Pancreas (tissue), 10 donors: Measurements from ENCODE around the gene DEAF1. TPM values are rescaled to one million over a fixed set of nuclear protein-coding genes. Genes with fewer than 3 reads are reported as not detected.

Experiments
- ATAC-seq, 4 donors: fragments of 200-7000 bp; cut with Tn5 transposase; one replicate each; pipeline versions ENCODE4 v1.8.0 to v1.9.1; 2020; ENCODE audit warnings: mild to moderate bottlenecking in 4 of 4, moderate library complexity in 4 of 4
- DNase-seq, 6 donors: peaks; one replicate each; pipeline ENCODE4 v3.0.0-alpha.2; 2020
- FAIRE-seq: peaks from 2 replicates; lab custom pipeline; 2012; peaks lifted over from hg19 to GRCh38; lab: Jason Lieb, UNC
- H3K27ac ChIP-seq, 4 donors: fragments of 200-600 bp; sonication (generic); 1 replicate in 3 of 4; 2 replicates in 1 of 4; pipeline versions ENCODE4 v1.5.0 to v1.8.0; 2020
- H3K27me3 ChIP-seq, 4 donors: fragments of 200-600 bp; one replicate each; pipeline ENCODE4 v1.8.0; 2021
- H3K36me3 ChIP-seq, 3 donors: fragments of 200-600 bp; sonication (generic) in 1 of 3; one replicate each; pipeline versions ENCODE4 v1.5.0 to v1.8.0; 2020 to 2021
- H3K4me1 ChIP-seq, 3 donors: fragments of 200-600 bp; one replicate each; pipeline ENCODE4 v1.8.0; 2021
- H3K4me3 ChIP-seq, 4 donors: fragments of 200-600 bp; sonication (generic) in 2 of 4; one replicate each; pipeline versions ENCODE4 v1.5.0 to v1.8.0; 2020 to 2021
- H3K9me3 ChIP-seq, 4 donors: fragments of 200-600 bp; one replicate each; pipeline ENCODE4 v1.8.0; 2021
- WGBS, 2 donors: extraction: QIAGEN DNeasy Blood & Tissue Kit; methylation state at CpG; one replicate each; pipeline ENCODE4 v1.1.7; 2013; 5-methylcytosine and 5-hydroxymethylcytosine counted together
- intact Hi-C, 3 donors: fragments of 100-400 bp; cut with DNase I; formaldehyde crosslinking; loops; one replicate each; pipeline versions ENCODE4 v1.11.1 to v1.14.2; 2022
- polyA plus RNA-seq, 2 donors: library from polyadenylated mRNA; stranded (reverse); fragments of 200-250 nt; gene quantifications; one replicate each; pipeline ENCODE4 v1.2.3, GENCODE V29; 2013
- total RNA-seq, 6 donors: library from RNA; stranded (reverse); fragmentation: NEBNext Ultra II Directional in 4 of 6; extraction: Animal tissue kit (Norgen Biotek cat#: 25700) in 4 of 6; gene quantifications; one replicate each; pipeline versions ENCODE4 v1.2.1 to v1.2.4, GENCODE V29; 2021 to 2023
- TF ChIP-seq, protein P1 (sequence below), 4 donors: fragments of 200-600 bp; sonication (generic) in 3 of 4; IDR thresholded peaks; one replicate each; pipeline versions ENCODE4 v1.5.0 to v1.8.0; 2021; ENCODE audit warnings: antibody characterized with exemption in 4 of 4
- donor health status: healthy with polysubstance abuse.
- donor health status: DM: no; HTN: no; CAD: no; lungs with moderate emphysema.
- donor health status: DM: no; HTN: no; CAD: no.
- donor health status: control.
- donor health status: control.
- donor health status: Bipolar disorder and iron deficiency.
- donor health status: DM: yes; HTN: yes; CAD: no.
- donor health status: DM: no; HTN: no; CAD: no.
- donor health status: DM: no; HTN: no; CAD: no.
- donor health status: DM: yes; HTN: yes; CAD: no.

Gene DEAF1
- total and polyA plus RNA-seq, 8 donors: 15.9 to 33.8 (median 21.0) TPM

DNA sequence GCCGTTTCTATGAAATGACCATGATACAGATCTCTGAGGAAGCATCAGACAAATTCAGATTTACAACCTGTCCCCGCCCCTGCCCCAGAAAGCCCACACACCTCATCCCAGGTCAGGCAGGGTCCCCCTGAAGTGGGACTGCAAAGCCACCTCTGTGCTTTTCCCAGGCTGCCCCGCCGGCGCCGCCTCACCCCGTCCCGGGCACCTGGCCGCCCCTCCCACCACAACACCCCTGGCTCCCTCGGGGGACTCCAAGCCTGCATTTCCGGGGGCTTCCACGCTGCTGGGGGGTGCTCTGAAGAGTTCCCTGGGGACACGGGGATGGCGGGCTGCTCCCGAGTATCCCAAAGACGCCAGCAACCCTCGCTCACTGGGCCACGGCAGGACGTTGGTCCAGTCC is 34.7 kb downstream of the DEAF1 start:
- TF ChIP-seq, protein P1, sequence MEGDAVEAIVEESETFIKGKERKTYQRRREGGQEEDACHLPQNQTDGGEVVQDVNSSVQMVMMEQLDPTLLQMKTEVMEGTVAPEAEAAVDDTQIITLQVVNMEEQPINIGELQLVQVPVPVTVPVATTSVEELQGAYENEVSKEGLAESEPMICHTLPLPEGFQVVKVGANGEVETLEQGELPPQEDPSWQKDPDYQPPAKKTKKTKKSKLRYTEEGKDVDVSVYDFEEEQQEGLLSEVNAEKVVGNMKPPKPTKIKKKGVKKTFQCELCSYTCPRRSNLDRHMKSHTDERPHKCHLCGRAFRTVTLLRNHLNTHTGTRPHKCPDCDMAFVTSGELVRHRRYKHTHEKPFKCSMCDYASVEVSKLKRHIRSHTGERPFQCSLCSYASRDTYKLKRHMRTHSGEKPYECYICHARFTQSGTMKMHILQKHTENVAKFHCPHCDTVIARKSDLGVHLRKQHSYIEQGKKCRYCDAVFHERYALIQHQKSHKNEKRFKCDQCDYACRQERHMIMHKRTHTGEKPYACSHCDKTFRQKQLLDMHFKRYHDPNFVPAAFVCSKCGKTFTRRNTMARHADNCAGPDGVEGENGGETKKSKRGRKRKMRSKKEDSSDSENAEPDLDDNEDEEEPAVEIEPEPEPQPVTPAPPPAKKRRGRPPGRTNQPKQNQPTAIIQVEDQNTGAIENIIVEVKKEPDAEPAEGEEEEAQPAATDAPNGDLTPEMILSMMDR (IDR thresholded peaks at IDR 0.05): no peak
- Histone ChIP-seq H3K4me1 (peaks cover 0 to 3% (median 3%) of the 10 kb centered on the region in 3 donors), H3K9me3 (no peaks in the 10 kb centered on the region), H3K36me3 (peaks cover 0 to 4% (median 0%) of the 10 kb centered on the region in 3 donors), H3K4me3 (no peak overlapping the region), H3K27me3 (no peaks in the 10 kb centered on the region), H3K27ac (no peak overlapping the region)
- 89 to 93% methylated on average over 19 of the region's 19 CpGs for WGBS, 2 donors
- ATAC-seq (no peak), FAIRE-seq (no peak), DNase-seq (no peak)
- intact Hi-C loops: loop anchor here in 2 of 3 donors (5.0 kb wide), 1 partner anchor 62 kb away; no protein-coding TSS in a partner anchor

DNA sequence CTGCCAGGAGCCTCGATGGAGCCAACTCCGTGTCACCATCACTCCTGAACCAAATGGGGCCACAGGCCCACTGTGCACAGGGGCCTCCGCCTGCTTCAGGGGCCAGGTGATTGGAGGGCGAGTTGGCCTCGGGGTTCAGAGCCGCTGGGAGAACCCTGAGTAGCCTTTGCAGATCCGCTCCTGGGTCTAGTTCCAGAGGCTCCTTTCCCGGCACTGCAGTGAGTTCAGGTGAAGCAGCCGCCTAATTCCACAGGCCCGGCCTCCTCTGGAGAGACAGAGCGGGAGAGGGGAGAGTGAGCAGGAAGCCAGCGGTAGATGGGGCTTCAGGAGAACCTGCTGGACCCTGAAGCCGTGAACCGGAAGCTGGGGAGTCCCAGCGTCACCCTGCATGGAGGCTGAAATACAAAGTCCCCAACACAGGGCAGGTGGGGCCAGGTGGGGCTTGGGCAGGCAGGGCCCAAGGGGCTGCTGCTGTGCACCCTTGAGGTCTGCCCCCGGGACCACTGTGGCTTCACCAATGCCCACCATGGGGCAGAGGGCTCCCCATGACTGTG is 35.4 kb downstream of the DEAF1 start:
- FAIRE-seq (no peak), ATAC-seq (no peak), DNase-seq (no peak)
- TF ChIP-seq, protein P1 (IDR thresholded peaks at IDR 0.05): no peak
- 93 to 94% methylated on average over 15 to 16 of the region's 16 CpGs for WGBS, 2 donors
- intact Hi-C loops: loop anchor here in 2 of 3 donors (5.0 kb wide), 1 partner anchor 63 kb away; no protein-coding TSS in a partner anchor
- H3K36me3 ChIP-seq: peaks cover 0 to 4% (median 0%) of the 10 kb centered on the region in 3 donors
- no peaks in the 10 kb centered on the region for H3K9me3 ChIP-seq
- no peaks in the 10 kb centered on the region for H3K27me3 ChIP-seq
- no peak overlapping the region for H3K4me3 ChIP-seq
- H3K27ac ChIP-seq: no peak overlapping the region
- peaks cover 0 to 10% (median 10%) of the 10 kb centered on the region in 3 donors for H3K4me1 ChIP-seq

DNA sequence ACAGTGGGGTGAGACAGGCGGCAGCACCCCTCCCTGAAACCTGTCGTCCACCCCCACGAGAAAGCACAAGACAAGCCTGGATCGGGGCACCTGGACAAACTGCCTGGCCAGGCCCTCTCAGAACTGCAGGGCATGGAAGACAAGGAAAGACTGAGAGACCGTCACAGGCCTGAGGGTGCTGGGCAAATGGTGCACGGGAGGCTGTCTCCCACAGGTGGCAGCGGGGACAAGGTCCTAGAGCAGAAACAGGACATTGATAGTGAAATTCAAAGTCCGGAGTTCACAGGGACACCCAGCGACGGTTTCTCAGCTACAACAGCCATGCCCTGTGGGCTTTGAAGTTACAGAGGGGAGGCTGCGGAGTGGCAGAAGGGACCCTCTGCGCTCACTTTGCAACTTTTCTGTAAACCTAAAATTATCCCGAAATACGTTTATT is 37.3 kb downstream of the DEAF1 start:
- intact Hi-C loops: no loop called here
- Histone ChIP-seq H3K36me3 (peaks cover 0 to 4% (median 0%) of the 10 kb centered on the region in 3 donors), H3K4me3 (no peak overlapping the region), H3K9me3 (no peaks in the 10 kb centered on the region), H3K4me1 (peaks cover 0 to 12% (median 10%) of the 10 kb centered on the region in 3 donors), H3K27me3 (no peaks in the 10 kb centered on the region), H3K27ac (no peak overlapping the region)
- DNase-seq (no peak), ATAC-seq (peak; percentile 29 to 46 (median 44)), FAIRE-seq (no peak)
- 64 to 65% methylated on average over 14 of the region's 14 CpGs for WGBS, 2 donors
- TF ChIP-seq, protein P1 (IDR thresholded peaks at IDR 0.05): no peak

DNA sequence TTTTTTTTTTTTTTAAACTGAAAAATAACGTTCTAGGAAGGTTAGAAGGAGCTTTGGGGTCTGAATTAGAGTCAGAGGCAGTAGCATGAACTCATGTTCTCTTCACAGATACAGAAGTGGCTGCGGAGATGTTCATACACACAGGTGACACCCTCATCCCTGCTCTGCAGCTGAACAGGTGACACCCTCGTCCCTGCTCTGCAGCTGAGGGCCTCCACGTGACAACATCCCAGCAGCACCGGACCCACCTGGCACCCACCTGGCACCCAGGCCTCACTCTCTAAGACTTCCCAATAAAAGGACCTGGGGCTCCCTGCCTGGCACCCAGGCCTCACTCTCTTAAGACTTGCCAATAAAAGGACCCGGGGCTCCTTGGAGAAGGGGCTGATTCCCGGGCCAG is 38.2 kb downstream of the DEAF1 start:
- intact Hi-C loops: no loop called here
- Histone ChIP-seq H3K27me3 (no peaks in the 10 kb centered on the region), H3K4me1 (peaks cover 0 to 12% (median 10%) of the 10 kb centered on the region in 3 donors), H3K9me3 (no peaks in the 10 kb centered on the region), H3K36me3 (peaks cover 0 to 4% (median 0%) of the 10 kb centered on the region in 3 donors), H3K4me3 (no peak overlapping the region), H3K27ac (no peak overlapping the region)
- no peak for FAIRE-seq
- no peak for DNase-seq
- no peak for ATAC-seq
- TF ChIP-seq, protein P1 (IDR thresholded peaks at IDR 0.05): no peak
- 78 to 80% methylated on average over 7 of the region's 7 CpGs for WGBS, 2 donors

DNA sequence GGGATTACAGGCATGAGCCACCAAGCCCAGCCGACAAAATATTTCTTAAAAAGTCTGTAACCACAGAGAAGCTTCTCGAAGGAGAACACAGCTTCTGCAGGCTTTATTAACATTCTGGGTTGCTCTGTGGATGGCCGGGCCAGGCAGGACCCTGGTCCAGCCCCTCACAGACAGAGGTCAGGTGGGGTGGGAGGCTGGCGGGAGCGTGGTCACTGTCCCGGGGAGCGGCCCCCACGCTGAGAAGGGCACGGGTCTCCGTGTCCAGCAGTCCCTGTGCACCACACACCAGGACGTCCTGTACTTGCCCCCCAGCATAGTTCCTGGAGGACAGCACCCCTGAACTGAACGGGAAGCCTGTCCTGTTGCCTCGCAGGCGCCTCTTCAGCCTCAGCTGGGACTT is 38.6 kb downstream of the DEAF1 start:
- TF ChIP-seq, protein P1 (IDR thresholded peaks at IDR 0.05): no peak
- peaks cover 0 to 12% (median 10%) of the 10 kb centered on the region in 3 donors for H3K4me1 ChIP-seq
- 92 to 95% methylated on average over 14 of the region's 14 CpGs for WGBS, 2 donors
- FAIRE-seq (no peak), DNase-seq (no peak), ATAC-seq (no peak)
- H3K27me3 ChIP-seq: no peaks in the 10 kb centered on the region
- no peak overlapping the region for H3K27ac ChIP-seq
- H3K4me3 ChIP-seq: no peak overlapping the region
- H3K36me3 ChIP-seq: peaks cover 0 to 4% (median 0%) of the 10 kb centered on the region in 3 donors
- no peaks in the 10 kb centered on the region for H3K9me3 ChIP-seq
- intact Hi-C loops: no loop called here
